RKO (cell line): Measurements from ENCODE around the gene SNAPC5.
"Not testable (repeated sequence)": the region's sequence is repeated elsewhere in the genome, so short reads cannot be mapped to it uniquely, and the experiment has no call there.

Source experiments
- DNase-seq: peaks from one replicate; pipeline ENCODE4 v3.0.0-alpha.2; 2016; ENCODE audit warnings: low spot score

Gene SNAPC5, protein sequence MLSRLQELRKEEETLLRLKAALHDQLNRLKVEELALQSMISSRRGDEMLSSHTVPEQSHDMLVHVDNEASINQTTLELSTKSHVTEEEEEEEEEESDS

DNA sequence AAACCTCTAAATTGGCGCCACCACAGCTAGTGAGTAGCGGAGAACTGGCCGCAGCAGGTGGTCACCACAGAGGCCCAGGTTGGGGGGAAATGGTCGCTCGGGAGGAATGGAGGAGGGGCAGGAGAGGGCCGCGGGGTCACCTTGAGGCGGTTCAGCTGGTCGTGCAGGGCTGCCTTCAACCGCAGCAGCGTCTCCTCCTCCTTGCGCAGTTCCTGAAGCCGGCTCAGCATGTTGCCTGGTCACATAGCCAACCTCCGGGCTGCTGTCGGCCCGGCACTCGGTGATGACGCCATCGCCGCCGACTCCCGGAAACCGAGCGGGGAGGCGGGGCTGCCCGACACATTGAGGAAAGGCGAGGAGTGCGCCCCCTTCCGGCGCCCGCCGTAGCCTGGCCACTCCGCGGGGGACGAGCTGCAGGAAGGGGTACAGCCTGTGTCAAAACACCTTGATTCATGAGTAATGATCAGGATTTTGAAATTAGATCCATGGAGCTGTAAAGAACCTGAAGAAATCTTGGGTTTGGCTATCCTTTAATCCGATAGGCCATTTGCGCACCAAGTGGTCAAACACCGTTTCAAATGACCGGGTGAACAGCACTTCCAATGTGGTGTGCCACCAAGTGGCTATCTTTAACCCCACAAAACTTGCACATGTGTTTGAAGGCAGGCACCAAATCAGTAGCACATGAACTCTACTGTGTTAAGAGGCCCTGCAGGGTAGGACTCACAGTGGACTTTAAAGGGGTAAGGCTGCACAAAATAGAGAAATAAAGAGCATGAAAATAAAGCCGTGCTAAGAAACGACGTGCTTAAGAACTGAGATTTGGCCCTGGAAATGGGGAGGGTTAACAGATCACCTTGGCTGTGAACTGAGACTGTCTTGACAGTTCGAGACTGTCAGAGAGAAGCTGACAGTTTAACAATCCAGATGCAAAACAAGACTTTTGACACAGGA is at the start of gene SNAPC5:
SNAPC5 (minus strand) TSS at position 261 of the 954 bp plus-strand sequence; CDS start at position 230, 31 bp downstream.
- peak; percentile 95 for DNase-seq

DNA sequence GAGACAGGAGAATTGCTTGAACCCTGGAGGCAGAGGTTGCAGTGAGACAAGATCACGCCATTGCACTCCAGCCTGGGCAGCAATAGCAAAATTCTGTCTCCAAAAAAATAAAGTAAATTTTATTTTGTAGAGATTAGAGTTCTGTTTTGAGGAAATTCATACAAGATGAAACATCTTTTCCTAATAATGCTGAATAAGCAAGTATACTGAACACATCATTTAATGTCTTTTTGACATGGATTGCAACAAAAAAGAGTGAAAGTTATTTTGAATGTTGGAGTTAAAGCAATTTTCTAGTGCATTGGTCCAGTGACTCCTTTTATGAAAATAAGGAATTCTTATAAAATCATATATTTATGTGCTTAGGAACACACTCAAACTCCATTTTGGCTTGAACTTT is 47.7 kb upstream of the SNAPC5 start:
- DNase-seq: no peak

DNA sequence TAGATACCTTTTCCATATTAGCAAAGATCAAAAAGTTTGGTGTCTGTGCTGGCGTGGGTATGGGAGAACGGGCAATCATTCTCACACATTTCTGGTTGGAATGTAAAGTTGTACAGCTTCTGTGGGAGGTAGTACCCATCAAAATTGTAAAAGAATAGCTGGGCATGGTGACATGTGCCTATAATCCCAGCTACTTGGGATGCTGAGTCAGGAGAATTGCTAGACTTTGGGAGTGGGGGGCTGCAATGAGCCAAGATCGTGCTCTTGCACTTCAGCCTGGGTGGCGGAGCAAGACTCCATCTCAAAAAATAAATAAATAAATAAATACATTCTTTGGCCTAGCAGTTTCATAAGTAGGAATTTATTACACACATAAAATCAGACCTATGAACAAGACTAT is 45.3 kb upstream of the SNAPC5 start:
- no peak for DNase-seq

DNA sequence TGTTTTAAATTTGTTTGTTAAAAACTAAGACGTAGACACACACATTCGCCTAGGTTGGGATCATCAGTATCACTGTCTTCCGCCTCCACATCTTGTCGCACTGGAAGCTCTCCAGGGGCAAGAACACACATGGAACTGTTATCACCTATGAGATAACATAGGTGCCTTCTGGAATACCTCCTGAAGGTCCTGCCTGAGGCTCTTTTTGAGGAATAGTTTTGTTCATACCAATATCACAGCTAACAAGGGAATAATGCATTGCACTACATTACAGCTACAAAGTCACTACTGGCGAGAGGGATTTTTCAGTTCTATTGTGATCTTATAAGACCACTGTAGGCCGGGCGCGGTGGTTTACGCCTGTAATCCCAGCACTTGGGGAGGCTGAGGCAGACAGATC is 37.5 kb upstream of the SNAPC5 start:
- no peak for DNase-seq

DNA sequence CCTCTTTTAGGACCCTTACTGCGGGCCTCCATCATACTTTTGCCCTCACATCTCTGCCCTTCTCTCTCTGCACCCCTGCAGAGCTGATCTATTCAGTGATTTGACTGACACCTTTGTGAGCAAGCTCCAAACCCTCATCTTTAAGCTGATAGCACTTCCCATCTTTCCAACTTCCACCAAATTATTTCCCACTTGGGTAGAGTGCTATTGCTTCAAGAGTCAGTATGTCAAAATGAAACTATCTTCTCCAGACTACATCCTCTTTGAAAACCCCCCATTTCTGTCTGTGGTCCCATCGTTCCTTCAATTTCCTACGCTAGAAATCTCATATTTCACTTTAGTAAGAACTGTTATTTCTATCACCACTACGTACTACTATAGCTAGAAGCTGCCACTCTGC is 27.3 kb upstream of the SNAPC5 start:
- DNase-seq: no peak

DNA sequence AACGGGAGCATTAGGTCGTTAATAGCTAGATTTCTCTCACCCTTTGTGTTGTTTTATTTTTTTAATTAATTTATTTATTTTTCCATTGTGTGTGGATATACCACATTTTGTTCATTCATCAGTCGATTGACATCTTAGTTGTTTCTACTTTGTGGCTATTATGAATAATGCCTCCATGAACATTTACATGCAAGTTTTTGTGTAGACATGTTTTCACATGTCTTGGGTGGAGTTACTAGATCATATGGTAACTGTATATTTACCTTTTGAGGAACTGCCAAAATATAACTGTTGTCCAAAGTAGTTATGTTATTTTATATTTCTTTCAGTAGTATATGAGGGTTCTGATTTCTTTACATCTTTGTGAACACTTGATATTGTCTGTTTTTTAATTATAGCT is 26.4 kb upstream of the SNAPC5 start:
- no peak for DNase-seq

DNA sequence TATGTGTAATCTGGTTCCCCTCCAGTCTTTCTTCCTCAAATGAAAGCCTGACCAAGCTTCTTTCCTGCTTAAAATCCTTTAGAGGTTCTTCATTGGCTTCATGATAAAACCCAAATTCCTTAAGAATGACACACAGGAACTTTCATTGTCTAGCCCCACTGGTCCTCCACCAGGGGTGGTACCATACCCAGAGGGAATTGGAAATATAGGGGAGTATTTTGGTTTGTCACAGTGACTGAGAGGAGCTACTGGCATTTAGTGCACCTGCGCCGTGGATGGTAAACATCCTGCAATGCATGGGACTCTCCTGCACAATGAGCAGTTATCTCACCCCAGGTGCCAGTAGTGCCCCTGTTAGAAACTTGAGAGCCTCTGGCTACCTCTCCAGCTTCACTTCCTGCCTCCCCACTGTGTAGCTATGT is 18.4 kb upstream of the SNAPC5 start:
- DNase-seq: no peak

DNA sequence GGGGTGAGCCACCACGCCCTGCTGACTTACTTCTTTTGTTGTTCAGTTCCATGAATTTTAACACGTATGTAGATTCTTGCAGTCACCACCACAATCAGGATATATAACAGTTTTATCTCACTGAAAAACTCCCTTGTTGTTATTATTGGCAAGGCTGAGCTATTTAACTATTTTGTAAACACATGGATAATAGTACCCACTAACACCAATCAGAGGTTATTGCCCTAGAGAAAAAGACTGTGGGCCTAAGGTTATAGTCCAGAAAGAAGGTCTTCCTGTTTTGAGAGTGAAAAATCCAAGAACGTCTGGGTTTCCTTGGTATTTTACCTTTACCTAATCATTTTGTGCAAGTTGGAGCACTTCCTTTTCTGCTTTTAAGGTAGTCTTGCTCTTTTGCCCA is 17.0 kb upstream of the SNAPC5 start:
- DNase-seq: no peak

DNA sequence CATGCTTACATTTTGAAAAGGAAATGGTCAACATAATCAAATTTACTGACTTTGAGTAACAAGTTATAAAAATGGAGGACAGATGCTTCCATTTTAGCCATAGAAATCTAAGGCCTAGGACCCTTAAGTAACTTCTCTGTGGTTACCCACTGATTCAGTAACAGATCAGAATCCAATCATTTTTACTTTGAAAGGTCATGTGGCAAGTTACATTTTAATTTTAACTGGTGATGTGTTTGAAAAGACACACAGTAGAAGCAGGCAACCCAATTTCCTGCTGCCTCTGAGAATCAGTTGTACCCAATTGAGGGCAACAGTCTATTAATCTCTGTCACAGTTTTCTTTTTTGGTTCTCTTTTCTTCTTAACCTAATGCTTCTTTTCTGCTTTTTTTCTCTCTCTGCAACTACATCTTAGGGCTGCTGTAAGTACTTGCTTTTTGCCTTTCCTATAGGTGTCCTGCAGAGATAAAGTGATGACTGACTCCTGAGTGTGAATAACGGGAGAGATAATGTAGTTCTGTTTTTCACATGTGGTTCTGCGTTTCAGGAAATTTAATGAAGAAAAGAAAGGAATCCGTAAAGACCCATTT is 10.8 kb upstream of the SNAPC5 start:
- DNase-seq: no peak

DNA sequence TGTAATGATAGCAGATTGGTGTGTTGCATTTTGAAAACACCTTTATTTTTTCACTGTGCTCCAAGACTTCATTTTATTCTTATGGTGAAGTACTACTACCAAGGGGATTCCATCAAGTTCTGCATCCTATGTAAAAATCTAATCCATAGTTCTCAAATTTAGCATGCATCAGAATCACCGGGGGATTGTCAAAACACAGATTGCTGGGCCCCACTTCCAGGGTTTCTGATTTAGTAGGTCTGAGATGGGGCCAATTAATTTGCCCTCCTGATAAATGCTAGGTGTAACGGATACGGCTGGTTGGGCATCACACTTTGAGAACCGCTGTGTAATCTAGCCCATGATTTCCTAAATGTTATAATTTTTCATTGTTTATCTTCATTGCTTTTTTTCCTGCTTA is 8.3 kb upstream of the SNAPC5 start:
- no peak for DNase-seq

DNA sequence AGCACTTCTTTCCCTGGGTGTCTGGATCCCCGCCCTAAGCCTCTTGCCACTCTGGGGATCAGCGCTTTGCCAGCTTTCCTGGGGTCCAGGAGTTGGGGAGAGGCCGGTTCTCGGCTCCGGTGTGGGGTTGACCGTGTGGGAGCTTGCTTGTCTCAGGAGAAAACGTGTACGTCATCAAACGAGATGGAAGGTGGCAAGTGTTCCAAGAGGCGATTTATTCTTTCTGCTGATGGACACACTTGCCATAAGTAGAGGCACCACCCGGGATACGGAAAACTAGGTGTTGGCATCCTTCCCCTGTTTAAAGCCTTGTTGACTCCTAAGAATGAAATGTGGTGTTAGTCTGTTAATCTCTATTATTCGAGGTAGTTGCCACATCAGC is 7.9 kb upstream of the SNAPC5 start:
- DNase-seq: peak; percentile 63

DNA sequence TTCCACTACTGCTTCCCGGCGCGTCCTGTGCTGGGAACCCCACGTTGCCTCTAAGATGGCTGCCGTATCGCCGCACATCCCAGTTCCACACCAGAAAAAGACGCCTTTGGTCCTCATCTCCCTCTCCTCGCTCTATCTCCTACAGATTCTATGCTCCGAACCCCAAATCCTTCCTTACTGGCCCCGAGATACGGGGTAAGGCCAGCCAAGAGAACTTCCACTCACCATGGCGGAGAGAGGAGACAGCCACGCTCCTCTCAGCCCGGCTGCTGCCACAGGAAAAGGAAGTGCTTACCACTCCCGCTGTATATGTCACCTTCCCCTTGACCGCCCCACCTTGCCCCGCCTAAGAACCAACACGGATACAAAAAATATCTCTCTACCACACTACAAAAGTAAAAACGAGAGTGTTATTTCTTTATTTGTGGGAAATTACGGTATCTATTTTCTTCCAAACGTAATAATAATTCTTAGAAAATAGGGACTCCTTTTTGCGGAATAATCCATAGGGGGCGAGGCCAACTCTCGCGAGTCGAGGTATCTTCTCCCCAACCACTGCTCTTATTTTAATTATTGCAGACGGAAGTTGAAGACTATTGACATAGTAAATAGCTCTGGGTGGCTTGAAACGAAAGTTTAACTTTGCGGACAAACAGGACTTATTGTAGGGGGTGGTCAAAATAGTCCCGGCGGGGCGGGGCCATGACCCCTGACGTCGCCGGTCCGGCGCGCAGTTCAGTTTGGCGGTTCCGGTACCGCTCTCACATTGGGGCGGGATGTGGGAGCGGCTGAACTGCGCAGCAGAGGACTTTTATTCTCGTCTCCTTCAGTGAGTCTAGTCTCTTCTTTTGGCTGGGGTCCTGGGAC is 7.2 kb upstream of the SNAPC5 start, which contains the start of the genes RPL4 and ZWILCH:
RPL4 (minus strand) TSS at position 293 of the 867 bp plus-strand sequence; CDS start at position 228, 65 bp downstream.
ZWILCH (plus strand) TSS at position 764 of the 867 bp plus-strand sequence; CDS start at position 777, 13 bp downstream.
- DNase-seq: peak; percentile 84

DNA sequence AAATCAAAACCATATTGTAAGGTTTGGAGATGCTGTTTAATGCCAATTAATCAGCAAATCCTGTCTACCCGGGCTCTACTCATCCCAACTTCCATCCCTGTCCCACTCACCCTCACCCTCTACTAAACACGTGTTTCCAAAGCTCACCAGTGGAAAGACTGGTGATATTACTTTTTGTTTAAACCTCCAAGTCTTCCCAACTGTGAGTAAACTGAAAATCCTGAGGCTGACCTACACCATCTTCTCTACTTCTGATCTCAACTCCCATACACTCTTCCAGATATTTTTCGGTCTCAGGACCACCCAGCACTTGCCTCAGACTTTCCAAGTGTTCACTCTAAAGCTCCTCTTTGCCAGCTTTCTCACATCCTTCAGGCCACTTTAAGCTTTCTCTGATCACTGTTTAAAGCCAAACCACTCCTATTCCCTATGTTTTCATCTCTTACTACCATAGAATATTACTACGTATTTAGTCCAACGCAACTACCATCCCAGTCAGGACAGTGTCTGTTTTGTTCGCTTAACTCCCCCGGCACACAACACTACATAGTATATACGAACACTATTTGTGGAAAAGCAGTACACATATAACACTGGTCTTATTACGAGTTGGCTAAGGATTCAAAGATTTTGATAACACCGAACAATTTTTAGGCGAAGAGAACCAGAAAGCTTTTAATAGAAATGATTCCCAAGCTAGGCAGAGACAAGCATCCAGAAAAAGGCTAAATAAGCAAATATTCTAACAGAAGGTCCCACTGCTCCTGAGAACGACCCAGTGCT is 6.4 kb upstream of the SNAPC5 start:
- DNase-seq: no peak

DNA sequence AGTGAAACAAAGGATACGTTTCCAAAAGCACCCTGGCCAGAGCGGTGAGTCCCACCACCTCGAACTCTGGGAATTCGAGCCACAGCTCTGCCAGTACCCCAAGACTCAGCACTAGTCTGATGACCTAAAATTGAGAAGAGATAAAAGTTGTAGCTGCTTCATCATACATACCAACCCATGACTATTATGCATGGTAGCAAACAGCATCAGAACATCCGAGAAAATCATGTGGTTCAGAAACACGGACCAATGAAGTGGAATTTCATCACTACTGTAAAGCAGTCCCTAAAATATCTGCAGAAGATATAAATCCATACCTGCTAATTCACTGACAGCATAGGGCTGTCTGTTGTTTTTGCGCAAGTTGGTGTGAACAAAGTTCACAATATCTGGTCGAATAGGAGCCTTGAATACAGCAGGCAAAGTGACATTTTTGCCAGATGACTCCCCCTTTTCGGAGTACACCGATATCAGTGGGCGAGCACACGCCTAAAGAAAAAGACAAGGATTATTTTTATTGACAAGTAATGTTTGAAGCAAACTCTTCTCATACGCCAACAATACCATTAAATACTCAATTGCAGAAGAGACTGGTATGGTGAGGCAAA is 5.6 kb upstream of the SNAPC5 start:
- peak; percentile 75 for DNase-seq

DNA sequence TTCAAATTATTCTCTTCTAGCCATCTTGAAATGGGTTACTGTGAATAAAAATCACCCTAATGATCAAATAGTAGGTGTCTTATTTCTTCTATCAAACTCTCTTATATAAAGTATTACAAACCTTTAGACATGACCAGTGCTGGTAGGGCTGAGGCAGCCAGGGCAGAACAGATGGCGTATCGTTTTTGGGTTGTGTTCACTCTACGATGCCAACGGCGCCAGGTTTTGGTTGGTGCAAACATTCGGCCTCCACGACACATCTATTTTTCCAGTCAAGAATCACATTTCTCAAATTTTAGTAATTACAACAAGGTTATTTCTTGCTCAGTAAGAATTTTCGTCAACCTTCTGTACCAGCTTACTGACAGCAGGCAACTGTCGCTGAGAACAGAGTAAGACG is 4.9 kb upstream of the SNAPC5 start:
- no peak for DNase-seq

DNA sequence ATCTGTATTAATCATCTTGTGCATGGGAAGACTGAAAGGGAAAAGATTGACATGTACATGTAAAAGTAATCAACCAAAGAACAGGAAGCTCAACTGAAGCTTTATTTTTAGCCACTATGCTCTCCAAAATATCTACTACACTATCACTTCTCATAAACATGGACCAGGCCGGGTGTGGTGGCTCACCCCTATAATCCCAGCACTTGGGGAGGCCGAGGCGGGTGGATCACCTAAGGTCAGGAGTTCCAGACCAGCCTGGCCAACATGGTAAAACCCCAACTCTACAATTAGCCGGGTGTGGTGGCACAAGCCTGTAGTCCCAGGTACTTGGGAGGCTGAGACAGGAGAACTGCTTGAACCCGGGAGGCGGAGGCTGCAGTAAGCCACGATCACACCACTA is 2.8 kb upstream of the SNAPC5 start:
- not testable (repeated sequence) for DNase-seq

DNA sequence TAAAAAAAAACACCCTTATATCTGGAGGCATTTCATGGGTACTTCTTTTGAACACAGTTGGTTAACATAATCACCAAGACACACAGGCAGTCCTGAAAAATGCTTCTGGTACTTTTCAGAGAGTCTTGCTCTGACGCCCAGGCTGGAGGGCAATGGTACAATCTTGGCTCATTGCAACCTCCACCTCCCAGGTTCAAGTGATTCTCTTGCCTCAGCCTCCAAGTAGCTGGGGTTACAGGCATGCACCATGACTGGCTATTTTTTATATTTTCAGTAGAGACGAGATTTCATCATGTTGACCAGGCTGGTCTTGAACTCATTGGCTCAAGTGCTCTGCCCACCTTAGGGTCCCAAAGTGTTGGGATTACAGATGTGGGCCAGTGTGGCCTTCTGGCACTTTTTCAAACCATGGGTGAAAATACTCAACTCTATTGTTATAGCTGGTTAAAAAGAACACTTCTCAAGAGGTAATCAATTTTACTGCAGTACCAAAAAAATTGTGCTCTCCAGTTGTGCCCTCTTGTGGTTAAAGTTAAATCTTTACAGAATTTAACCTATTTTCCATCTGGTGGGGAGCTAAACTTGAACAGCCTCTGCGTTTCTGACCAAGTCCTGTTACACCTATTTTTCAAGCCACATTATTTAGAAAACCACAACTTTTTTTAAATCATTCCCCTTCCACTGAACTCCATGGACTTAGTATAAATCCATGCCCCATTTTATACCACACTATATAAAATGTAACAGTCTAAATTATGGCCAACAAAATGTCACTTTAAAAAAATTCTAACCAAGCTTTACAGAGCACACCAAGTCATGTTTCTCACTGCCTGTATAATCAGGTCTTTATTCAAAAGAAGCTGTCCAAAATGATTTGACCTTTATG is 1.2 kb upstream of the SNAPC5 start:
- peak; percentile 75 for DNase-seq

DNA sequence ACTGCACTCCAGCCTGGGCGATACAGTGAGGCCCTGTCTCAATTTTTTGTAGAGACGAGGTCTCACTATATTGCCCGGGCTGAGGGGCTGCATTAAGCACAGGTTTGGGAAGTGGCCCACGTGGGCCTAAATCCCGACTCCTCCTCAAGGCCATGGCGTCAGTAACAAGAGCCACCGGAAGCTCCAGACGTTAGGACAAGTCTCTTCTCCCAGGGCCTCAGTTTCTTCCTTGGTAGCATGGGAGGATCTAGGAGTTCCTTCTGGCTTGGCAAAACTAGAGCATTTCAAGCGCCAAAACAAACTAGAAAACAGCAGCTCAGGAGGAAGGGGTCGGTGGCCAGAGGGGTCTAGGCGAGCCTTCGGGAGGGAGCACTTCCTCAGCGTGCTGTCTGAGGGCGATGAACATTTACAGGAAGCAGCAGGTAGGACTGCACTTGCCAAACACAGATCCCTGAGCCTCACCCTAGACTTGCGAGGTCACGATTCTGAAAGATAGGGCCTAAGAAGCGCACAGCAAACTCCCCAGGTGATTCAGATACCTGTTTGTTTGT is 536 bp downstream of the SNAPC5 start:
- peak; percentile 61 for DNase-seq

DNA sequence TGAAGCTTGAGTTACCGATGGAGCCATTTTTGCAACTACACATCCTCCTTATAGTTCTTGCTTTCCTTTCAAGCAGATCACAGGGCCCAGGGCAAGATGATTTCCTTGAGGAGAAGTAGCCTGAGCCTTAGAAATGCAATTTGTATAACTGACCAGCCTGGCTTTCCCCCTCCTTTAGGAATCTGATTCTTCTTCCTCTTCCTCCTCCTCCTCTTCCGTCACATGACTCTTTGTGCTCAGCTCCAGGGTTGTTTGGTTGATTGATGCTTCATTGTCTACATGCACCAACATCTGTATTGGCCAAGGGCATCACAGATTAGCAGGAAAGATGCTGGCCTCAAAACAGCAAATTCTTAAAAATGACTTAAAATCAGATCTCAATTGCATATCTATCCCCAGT is 3.3 kb downstream of the SNAPC5 start:
- DNase-seq: no peak
